ENCODE measurements around the gene METTL25. TPM values are rescaled to one million over a fixed set of nuclear protein-coding genes. Genes with fewer than 3 reads are reported as not detected.

Gene METTL25
- total RNA-seq, 5 donors from 2014 or later (not counting 1 experiment from before 2014, with no cell fraction given), result 14.5 to 19.7 (median 19.0) TPM

DNA sequence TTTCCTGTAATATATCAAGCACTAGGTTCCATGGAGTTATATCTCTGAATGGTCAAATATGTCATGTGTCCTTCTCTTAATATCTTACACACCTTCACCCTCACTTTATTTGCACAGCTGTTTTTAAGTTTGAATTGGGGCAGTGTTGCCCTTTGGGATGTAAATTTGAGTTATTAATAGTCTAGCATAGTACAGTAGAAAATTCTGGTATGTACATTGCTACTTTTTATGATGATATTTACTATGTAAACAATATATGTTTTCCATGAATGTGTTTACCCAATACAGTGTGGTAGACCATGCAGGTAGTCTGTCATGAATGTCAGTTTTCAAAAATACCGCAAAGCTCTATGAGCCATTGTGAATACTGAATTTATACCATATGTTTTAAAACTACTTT is 50.5 kb downstream of the METTL25 start:
- H3K9me3 ChIP-seq, result no peaks in the 10 kb centered on the region
- ATAC-seq (replicated peaks in 1 of 4) (no peak), DNase-seq (no peak)
- no peaks in the 10 kb centered on the region for H3K9me3 Mint-ChIP-seq
- H3K4me1 ChIP-seq (ENCODE audit: control insufficient read depth in 1 of 2, extremely low read depth in 1 of 2, insufficient read depth in 2 of 2, low read length in 2 of 2), result no peaks in the 10 kb centered on the region
- no peak overlapping the region for H3K4me3 Mint-ChIP-seq
- WGBS (ENCODE audit: insufficient coverage), result no CpG with 5 or more reads among the region's 1 CpG
- no peaks in the 10 kb centered on the region for H3K27me3 Mint-ChIP-seq
- peaks cover 2% of the 10 kb centered on the region in 2 donors for H3K36me3 ChIP-seq (ENCODE audit: control insufficient read depth in 2 of 2, extremely low read depth in 1 of 2, insufficient read depth in 1 of 2, low read length in 1 of 2)
- CTCF ChIA-PET, result no interaction called here
- no peaks in the 10 kb centered on the region for H3K27me3 ChIP-seq (replicated peaks in 1 of 2; ENCODE audit: control insufficient read depth in 2 of 2, extremely low read depth in 1 of 2, insufficient read depth in 2 of 2, low read length in 1 of 2)
- POLR2A ChIA-PET, result no interaction called here
- no peaks in the 10 kb centered on the region for H3K4me1 Mint-ChIP-seq
- H3K27ac ChIP-seq (ENCODE audit: low read length), result no peak overlapping the region
- no peak overlapping the region for H3K27ac Mint-ChIP-seq
- no peak overlapping the region for H3K4me3 ChIP-seq (ENCODE audit: control insufficient read depth in 1 of 2, extremely low read depth in 1 of 2, low read length in 1 of 2)
- H3K36me3 Mint-ChIP-seq, result peaks cover 52% of the 10 kb centered on the region

DNA sequence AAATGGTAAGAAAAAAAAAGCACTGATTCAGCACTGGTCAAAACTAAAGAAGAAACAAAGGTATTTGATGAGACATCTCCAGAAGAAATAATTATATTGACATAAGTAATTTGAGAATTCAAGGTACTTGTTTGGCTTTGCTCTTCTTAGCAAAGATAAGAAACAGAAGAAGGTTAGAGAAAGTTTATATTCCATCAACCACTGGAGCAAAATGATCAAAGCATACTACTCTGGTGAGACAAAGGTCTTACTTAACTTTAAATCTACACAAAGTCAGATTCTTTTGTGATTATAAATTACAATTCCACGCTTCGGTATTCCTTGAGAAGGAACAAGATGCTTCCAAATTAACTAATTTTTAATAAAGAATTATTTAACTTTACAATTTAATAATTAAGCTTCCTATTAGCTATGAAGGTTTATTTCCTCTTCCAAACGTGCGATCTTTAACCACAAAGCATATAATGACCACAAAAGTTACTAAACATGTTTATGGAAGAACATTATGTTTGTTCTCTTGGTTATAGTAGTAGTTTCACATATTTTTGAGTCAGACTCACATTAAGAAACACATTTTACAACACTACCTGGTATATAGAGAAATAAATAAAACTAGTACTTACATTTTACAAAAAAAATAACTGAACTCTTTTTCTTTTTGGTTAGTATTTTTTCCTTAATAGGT is 53.4 kb downstream of the METTL25 start:
- Mint-ChIP-seq H3K27me3 (no peaks in the 10 kb centered on the region), H3K27ac (no peak overlapping the region), H3K9me3 (no peaks in the 10 kb centered on the region), H3K36me3 (peaks cover 47% of the 10 kb centered on the region), H3K4me3 (no peak overlapping the region), H3K4me1 (no peaks in the 10 kb centered on the region)
- Histone ChIP-seq H3K27ac (ENCODE audit: low read length) (no peak overlapping the region), H3K9me3 (no peaks in the 10 kb centered on the region), H3K4me1 (ENCODE audit: control insufficient read depth in 1 of 2, extremely low read depth in 1 of 2, insufficient read depth in 2 of 2, low read length in 2 of 2) (no peaks in the 10 kb centered on the region), H3K27me3 (replicated peaks in 1 of 2; ENCODE audit: control insufficient read depth in 2 of 2, extremely low read depth in 1 of 2, insufficient read depth in 2 of 2, low read length in 1 of 2) (no peaks in the 10 kb centered on the region), H3K36me3 (ENCODE audit: control insufficient read depth in 2 of 2, extremely low read depth in 1 of 2, insufficient read depth in 1 of 2, low read length in 1 of 2) (peaks cover 2% of the 10 kb centered on the region in 2 donors), H3K4me3 (ENCODE audit: control insufficient read depth in 1 of 2, extremely low read depth in 1 of 2, low read length in 1 of 2) (no peak overlapping the region)
- CTCF ChIA-PET, result no interaction called here
- POLR2A ChIA-PET, result no interaction called here
- ATAC-seq (replicated peaks in 1 of 4) (no peak), DNase-seq (no peak)
- WGBS (ENCODE audit: insufficient coverage), result no CpG with 5 or more reads among the region's 4 CpGs

DNA sequence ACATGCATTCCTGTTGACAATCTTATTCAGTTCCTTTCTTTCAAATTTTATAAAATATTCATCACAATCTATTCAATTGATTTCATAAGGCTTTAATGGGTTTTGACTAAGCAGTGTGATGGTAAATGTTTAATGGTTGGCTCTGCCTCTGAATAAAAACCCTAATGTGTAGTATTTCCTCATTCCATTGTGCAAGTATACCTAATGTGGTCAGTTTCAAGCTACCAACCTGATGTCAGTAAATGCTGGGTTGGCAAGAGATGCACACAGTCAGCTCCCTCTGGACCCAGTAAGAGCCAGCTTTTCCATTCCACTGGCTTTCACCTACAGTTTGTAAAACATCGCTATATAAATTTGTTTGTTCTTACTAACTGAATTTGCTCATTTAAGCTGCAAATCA is 53.9 kb downstream of the METTL25 start:
- DNase-seq (no peak), ATAC-seq (replicated peaks in 1 of 4) (no peak)
- Histone ChIP-seq H3K27me3 (replicated peaks in 1 of 2; ENCODE audit: control insufficient read depth in 2 of 2, extremely low read depth in 1 of 2, insufficient read depth in 2 of 2, low read length in 1 of 2) (no peaks in the 10 kb centered on the region), H3K27ac (ENCODE audit: low read length) (no peak overlapping the region), H3K4me1 (ENCODE audit: control insufficient read depth in 1 of 2, extremely low read depth in 1 of 2, insufficient read depth in 2 of 2, low read length in 2 of 2) (no peaks in the 10 kb centered on the region), H3K36me3 (ENCODE audit: control insufficient read depth in 2 of 2, extremely low read depth in 1 of 2, insufficient read depth in 1 of 2, low read length in 1 of 2) (peaks cover 2% of the 10 kb centered on the region in 2 donors), H3K9me3 (no peaks in the 10 kb centered on the region), H3K4me3 (ENCODE audit: control insufficient read depth in 1 of 2, extremely low read depth in 1 of 2, low read length in 1 of 2) (no peak overlapping the region)
- Mint-ChIP-seq H3K9me3 (no peaks in the 10 kb centered on the region), H3K27me3 (no peaks in the 10 kb centered on the region), H3K36me3 (peaks cover 46% of the 10 kb centered on the region), H3K27ac (no peak overlapping the region), H3K4me3 (no peak overlapping the region), H3K4me1 (no peaks in the 10 kb centered on the region)
- CTCF ChIA-PET, result no interaction called here
- no CpG with 5 or more reads among the region's 1 CpG for WGBS (ENCODE audit: insufficient coverage)
- POLR2A ChIA-PET, result no interaction called here

DNA sequence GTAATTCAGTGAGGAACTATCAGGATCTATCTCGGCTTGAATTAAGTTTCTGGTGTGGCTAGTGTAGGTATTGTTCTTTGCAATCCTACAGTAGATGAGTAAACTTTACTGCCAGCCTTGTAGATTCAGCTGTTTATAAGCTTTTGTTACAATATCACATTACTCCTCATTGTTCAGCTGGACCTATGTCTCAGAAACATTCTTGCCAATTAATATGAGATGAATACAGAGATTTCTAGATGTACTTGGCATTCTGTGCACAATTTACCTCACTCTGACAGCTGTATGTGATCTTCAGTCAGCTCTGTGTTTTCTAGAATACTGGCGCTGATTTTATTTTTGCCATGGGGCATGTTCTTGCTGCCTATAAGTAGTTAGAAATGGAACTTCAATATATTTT is 55.7 kb downstream of the METTL25 start:
- Mint-ChIP-seq H3K4me1 (no peaks in the 10 kb centered on the region), H3K27ac (no peak overlapping the region), H3K9me3 (peaks cover 0 to 4% (median 4%) of the 10 kb centered on the region in 3 donors), H3K27me3 (no peaks in the 10 kb centered on the region), H3K36me3 (peaks cover 45% of the 10 kb centered on the region), H3K4me3 (no peak overlapping the region)
- POLR2A ChIA-PET, result no interaction called here
- no peaks in the 10 kb centered on the region for H3K27me3 ChIP-seq (replicated peaks in 1 of 2; ENCODE audit: control insufficient read depth in 2 of 2, extremely low read depth in 1 of 2, insufficient read depth in 2 of 2, low read length in 1 of 2)
- ATAC-seq (replicated peaks in 1 of 4) (no peak), DNase-seq (no peak)
- H3K36me3 ChIP-seq (ENCODE audit: control insufficient read depth in 2 of 2, extremely low read depth in 1 of 2, insufficient read depth in 1 of 2, low read length in 1 of 2), result peaks cover 0 to 2% of the 10 kb centered on the region in 2 donors
- H3K4me3 ChIP-seq (ENCODE audit: control insufficient read depth in 1 of 2, extremely low read depth in 1 of 2, low read length in 1 of 2), result no peak overlapping the region
- no peaks in the 10 kb centered on the region for H3K4me1 ChIP-seq (ENCODE audit: control insufficient read depth in 1 of 2, extremely low read depth in 1 of 2, insufficient read depth in 2 of 2, low read length in 2 of 2)
- no peak overlapping the region for H3K27ac ChIP-seq (ENCODE audit: low read length)
- H3K9me3 ChIP-seq, result no peaks in the 10 kb centered on the region
- CTCF ChIA-PET, result no interaction called here
- no CpG with 5 or more reads among the region's 2 CpGs for WGBS (ENCODE audit: insufficient coverage)

DNA sequence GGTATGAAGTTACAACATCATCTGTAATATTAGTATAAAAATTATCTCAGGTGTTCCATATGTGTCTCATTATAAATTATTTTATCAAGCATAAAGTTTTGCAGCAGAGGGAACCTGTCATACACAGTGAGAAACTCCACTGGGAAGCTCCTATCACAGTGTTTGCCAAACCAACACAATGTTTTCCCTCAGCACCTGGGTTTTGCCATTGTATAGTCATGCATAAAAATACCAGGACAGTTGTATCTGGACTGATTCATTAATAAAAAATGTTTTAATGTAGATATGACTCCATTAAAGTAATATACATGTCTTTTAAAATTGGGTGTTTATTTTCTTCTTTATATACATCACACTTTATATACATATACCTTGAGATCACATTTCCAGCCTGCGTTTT is 56.6 kb downstream of the METTL25 start:
- Histone ChIP-seq H3K4me3 (ENCODE audit: control insufficient read depth in 1 of 2, extremely low read depth in 1 of 2, low read length in 1 of 2) (no peak overlapping the region), H3K27me3 (replicated peaks in 1 of 2; ENCODE audit: control insufficient read depth in 2 of 2, extremely low read depth in 1 of 2, insufficient read depth in 2 of 2, low read length in 1 of 2) (no peaks in the 10 kb centered on the region), H3K4me1 (ENCODE audit: control insufficient read depth in 1 of 2, extremely low read depth in 1 of 2, insufficient read depth in 2 of 2, low read length in 2 of 2) (no peaks in the 10 kb centered on the region), H3K9me3 (no peaks in the 10 kb centered on the region), H3K36me3 (ENCODE audit: control insufficient read depth in 2 of 2, extremely low read depth in 1 of 2, insufficient read depth in 1 of 2, low read length in 1 of 2) (no peaks in the 10 kb centered on the region), H3K27ac (ENCODE audit: low read length) (no peak overlapping the region)
- H3K27ac Mint-ChIP-seq, result no peak overlapping the region
- no peak for DNase-seq
- H3K4me1 Mint-ChIP-seq, result no peaks in the 10 kb centered on the region
- H3K4me3 Mint-ChIP-seq, result no peak overlapping the region
- no CpG with 5 or more reads among the region's 1 CpG for WGBS (ENCODE audit: insufficient coverage)
- H3K27me3 Mint-ChIP-seq, result no peaks in the 10 kb centered on the region
- CTCF ChIA-PET, result no interaction called here
- POLR2A ChIA-PET, result interaction anchor here in 1 of 2 donors (0.6 kb wide), 1 partner anchor 15 kb away, joined by 3 read pairs; no protein-coding TSS in a partner anchor
- ATAC-seq (replicated peaks in 1 of 4), result no peak
- H3K36me3 Mint-ChIP-seq, result peaks cover 47% of the 10 kb centered on the region
- H3K9me3 Mint-ChIP-seq, result peaks cover 1 to 4% (median 4%) of the 10 kb centered on the region in 3 donors

DNA sequence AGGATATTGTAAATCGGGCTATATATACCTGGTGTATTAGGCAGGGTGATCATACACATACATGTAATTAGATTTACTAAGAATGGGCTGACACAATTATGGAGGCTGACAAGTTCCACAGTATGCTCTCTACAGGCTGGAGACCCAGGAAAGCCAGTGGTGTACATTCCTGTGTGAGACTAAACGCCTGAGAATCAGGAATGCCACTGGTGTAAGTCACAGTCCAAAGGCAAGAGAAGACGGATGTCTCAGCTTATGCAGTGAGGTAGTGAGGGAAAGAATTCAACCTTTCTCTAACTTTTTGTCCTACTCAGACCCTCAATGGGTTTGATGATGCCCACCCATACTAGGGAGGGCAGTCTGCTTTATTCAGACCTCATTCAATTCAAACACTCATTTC is 57.1 kb downstream of the METTL25 start:
- ChIA-PET CTCF (no interaction called here), POLR2A (no interaction called here)
- H3K4me3 Mint-ChIP-seq, result no peak overlapping the region
- Histone ChIP-seq H3K4me1 (ENCODE audit: control insufficient read depth in 1 of 2, extremely low read depth in 1 of 2, insufficient read depth in 2 of 2, low read length in 2 of 2) (no peaks in the 10 kb centered on the region), H3K27ac (ENCODE audit: low read length) (no peak overlapping the region), H3K36me3 (ENCODE audit: control insufficient read depth in 2 of 2, extremely low read depth in 1 of 2, insufficient read depth in 1 of 2, low read length in 1 of 2) (no peaks in the 10 kb centered on the region), H3K9me3 (no peaks in the 10 kb centered on the region), H3K4me3 (ENCODE audit: control insufficient read depth in 1 of 2, extremely low read depth in 1 of 2, low read length in 1 of 2) (no peak overlapping the region), H3K27me3 (replicated peaks in 1 of 2; ENCODE audit: control insufficient read depth in 2 of 2, extremely low read depth in 1 of 2, insufficient read depth in 2 of 2, low read length in 1 of 2) (no peaks in the 10 kb centered on the region)
- H3K27me3 Mint-ChIP-seq, result no peaks in the 10 kb centered on the region
- no CpG with 5 or more reads among the region's 3 CpGs for WGBS (ENCODE audit: insufficient coverage)
- no peak for DNase-seq
- H3K9me3 Mint-ChIP-seq, result peaks cover 3 to 7% (median 4%) of the 10 kb centered on the region in 3 donors
- ATAC-seq (replicated peaks in 1 of 4), result no peak
- peaks cover 50% of the 10 kb centered on the region for H3K36me3 Mint-ChIP-seq
- no peak overlapping the region for H3K27ac Mint-ChIP-seq
- no peaks in the 10 kb centered on the region for H3K4me1 Mint-ChIP-seq
